Nephron progenitor cell (in vitro differentiated cells): ENCODE measurements around the gene KANK3.

Experiments used
- DNase-seq: peaks from one replicate; pipeline ENCODE4 v3.0.0; 2021
- H3K27ac Mint-ChIP-seq: 2 replicates; pipeline ENCODE4 v1.8.0; 2021; ENCODE audit warnings: mild to moderate bottlenecking, moderate library complexity, mixed read lengths
- H3K27me3 Mint-ChIP-seq: 2 replicates; pipeline ENCODE4 v1.8.0; 2021; ENCODE audit warnings: mild to moderate bottlenecking, low read depth, mixed read lengths; ENCODE audit not compliant: poor library complexity
- H3K36me3 Mint-ChIP-seq: 2 replicates; pipeline ENCODE4 v1.8.0; 2021; ENCODE audit warnings: low read depth, mixed read lengths
- H3K4me1 Mint-ChIP-seq: 2 replicates; pipeline ENCODE4 v1.8.0; 2021; ENCODE audit warnings: mixed read lengths
- H3K4me3 Mint-ChIP-seq: 2 replicates; pipeline ENCODE4 v1.8.0; 2021; ENCODE audit warnings: mild to moderate bottlenecking, moderate library complexity, mixed read lengths
- H3K9me3 Mint-ChIP-seq: 2 replicates; pipeline ENCODE4 v1.8.0; 2021; ENCODE audit warnings: mild to moderate bottlenecking, moderate library complexity, mixed read lengths
- TF ChIP-seq, protein P1 (sequence below): fragments of 200-600 bp; sonication (generic); IDR thresholded peaks from 2 replicates; pipeline ENCODE4 v1.5.0; 2021; ENCODE audit warnings: antibody characterized with exemption

KANK3 gene

DNA sequence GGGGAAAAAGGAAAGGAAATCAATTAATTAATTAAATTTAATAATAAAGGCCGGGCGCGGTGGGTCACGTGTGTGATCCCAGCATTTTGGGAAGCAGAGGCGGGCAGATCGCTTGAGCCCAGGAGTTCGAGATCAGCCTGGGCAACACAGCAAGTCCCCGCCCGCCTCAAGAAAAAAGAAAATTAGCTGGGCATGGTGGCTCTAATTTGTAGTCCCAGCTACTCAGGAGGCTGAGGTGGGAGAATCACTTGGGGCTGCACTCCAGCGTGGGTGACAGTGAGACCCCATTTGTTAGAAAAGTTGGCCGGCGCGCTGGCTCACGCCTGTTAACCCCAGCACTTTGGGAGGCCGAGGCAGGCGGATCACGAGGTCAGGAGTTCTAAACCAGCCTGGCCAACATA is 34.2 kb downstream of the KANK3 start:
- Mint-ChIP-seq H3K27ac (no peak overlapping the region), H3K4me3 (peak overlapping the region; percentile 94), H3K36me3 (peaks cover 39% of the 10 kb centered on the region), H3K9me3 (no peaks in the 10 kb centered on the region), H3K27me3 (peaks cover 2% of the 10 kb centered on the region), H3K4me1 (peaks cover 47% of the 10 kb centered on the region)
- TF ChIP-seq, protein P1, sequence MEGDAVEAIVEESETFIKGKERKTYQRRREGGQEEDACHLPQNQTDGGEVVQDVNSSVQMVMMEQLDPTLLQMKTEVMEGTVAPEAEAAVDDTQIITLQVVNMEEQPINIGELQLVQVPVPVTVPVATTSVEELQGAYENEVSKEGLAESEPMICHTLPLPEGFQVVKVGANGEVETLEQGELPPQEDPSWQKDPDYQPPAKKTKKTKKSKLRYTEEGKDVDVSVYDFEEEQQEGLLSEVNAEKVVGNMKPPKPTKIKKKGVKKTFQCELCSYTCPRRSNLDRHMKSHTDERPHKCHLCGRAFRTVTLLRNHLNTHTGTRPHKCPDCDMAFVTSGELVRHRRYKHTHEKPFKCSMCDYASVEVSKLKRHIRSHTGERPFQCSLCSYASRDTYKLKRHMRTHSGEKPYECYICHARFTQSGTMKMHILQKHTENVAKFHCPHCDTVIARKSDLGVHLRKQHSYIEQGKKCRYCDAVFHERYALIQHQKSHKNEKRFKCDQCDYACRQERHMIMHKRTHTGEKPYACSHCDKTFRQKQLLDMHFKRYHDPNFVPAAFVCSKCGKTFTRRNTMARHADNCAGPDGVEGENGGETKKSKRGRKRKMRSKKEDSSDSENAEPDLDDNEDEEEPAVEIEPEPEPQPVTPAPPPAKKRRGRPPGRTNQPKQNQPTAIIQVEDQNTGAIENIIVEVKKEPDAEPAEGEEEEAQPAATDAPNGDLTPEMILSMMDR = no peak
- DNase-seq = no peak

DNA sequence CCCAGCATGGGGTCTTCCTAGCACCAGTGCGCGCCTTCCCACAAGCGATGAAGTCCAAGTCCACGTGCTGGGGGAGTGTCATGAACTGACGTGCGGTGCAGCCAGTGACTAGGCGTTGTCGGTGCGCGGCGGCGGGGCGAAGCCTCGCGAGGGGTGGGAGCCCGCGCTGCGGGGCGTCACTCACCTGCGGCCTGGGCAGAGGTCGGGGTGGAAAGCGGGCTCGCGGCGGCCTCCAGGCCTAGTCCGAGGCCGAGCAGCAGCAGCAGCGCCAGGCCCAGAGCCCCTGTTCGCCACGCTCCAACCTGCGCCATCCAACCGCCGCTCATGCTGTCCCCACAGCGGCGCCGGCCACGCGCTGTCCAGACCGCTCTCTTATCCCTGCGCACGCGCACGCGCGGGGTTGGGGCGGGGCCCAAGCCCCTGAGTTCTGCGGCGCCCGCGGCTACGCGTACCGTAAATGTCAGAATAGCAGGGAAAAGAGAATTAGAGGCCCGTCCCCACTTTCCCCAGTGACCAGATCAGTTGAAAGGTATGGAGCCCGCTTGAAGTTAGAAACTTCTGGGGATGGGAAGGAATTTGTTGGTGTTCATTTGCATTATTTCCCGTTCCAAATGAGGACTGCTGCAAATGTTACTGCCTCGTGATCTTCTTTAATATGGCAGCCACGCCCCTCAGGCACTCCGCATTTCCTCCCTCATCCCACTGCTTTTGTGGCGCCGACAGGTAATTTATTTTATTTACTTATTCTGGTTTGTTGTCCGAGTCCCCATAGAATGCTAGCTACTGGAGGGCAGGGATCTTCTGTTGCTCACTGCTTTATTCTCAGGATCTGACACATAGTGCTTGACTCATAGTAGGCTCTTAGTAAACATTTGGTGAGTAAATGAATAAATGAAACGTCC is 34.8 kb downstream of the KANK3 start, which contains the start of gene CD320:
CD320 (minus strand) TSS at position 394 of the 902 bp plus-strand sequence; CDS start at position 326, 68 bp downstream.
- peak within 1 kb of the TSS; percentile 94 for H3K4me3 Mint-ChIP-seq
- TF ChIP-seq, protein P1 = no peak
- peaks cover 2% of the 10 kb centered on the region for H3K27me3 Mint-ChIP-seq
- no peaks in the 10 kb centered on the region for H3K9me3 Mint-ChIP-seq
- H3K36me3 Mint-ChIP-seq = peaks cover 39% of the 10 kb centered on the region
- H3K27ac Mint-ChIP-seq = peak within 1 kb of the TSS; percentile 93
- DNase-seq = peak; percentile 96
- H3K4me1 Mint-ChIP-seq = peaks cover 47% of the 10 kb centered on the region

- Mint-ChIP-seq H3K4me3 (peak overlapping the region; percentile 94), H3K27me3 (peaks cover 2% of the 10 kb centered on the region), H3K4me1 (peaks cover 47% of the 10 kb centered on the region), H3K9me3 (no peaks in the 10 kb centered on the region), H3K27ac (peak overlapping the region; percentile 93), H3K36me3 (peaks cover 39% of the 10 kb centered on the region)
- TF ChIP-seq, protein P1 = no peak
- DNase-seq = no peak
These were observed 35.6 kb downstream of the KANK3 start for GRCh38 chr19:8307400-8307964.

- no peaks in the 10 kb centered on the region for H3K9me3 Mint-ChIP-seq
- H3K27me3 Mint-ChIP-seq = peaks cover 2% of the 10 kb centered on the region
- H3K27ac Mint-ChIP-seq = no peak overlapping the region
- peak overlapping the region; percentile 94 for H3K4me3 Mint-ChIP-seq
- peaks cover 39% of the 10 kb centered on the region for H3K36me3 Mint-ChIP-seq
- peaks cover 47% of the 10 kb centered on the region for H3K4me1 Mint-ChIP-seq
- DNase-seq = no peak
- TF ChIP-seq, protein P1 = no peak
These were observed 36.6 kb downstream of the KANK3 start for GRCh38 chr19:8306235-8307054.

GRCh38 chr19:8305798-8306197 is 37.3 kb downstream of the KANK3 start:
- no peak overlapping the region for H3K27ac Mint-ChIP-seq
- H3K4me1 Mint-ChIP-seq = peaks cover 47% of the 10 kb centered on the region
- no peaks in the 10 kb centered on the region for H3K9me3 Mint-ChIP-seq
- TF ChIP-seq, protein P1 = no peak
- no peak for DNase-seq
- peaks cover 2% of the 10 kb centered on the region for H3K27me3 Mint-ChIP-seq
- H3K4me3 Mint-ChIP-seq = no peak overlapping the region
- H3K36me3 Mint-ChIP-seq = peaks cover 32% of the 10 kb centered on the region
